WTC11 (cell line): ENCODE data around the gene TM7SF3.

Experiments used
- CTCF ChIP-seq: fragments of 200-600 bp; IDR thresholded peaks from 2 replicates; pipeline ENCODE4 v1.8.0; 2022; ENCODE audit warnings: antibody characterized with exemption
- E2F5 ChIP-seq: sonication (generic); formaldehyde crosslinking; IDR thresholded peaks from 2 replicates; pipeline ENCODE4 v1.8.1; 2022; ENCODE audit warnings: mild to moderate bottlenecking, moderate library complexity, missing genetic modification reagents
- GTF2I ChIP-seq: fragments of 250-450 bp; sonication (Bioruptor Pico); conservative IDR thresholded peaks from 2 replicates; pipeline ENCODE4 v1.4.0; 2021; ENCODE audit warnings: mild to moderate bottlenecking
- IRF2 ChIP-seq: sonication (generic); formaldehyde crosslinking; IDR thresholded peaks from 2 replicates; pipeline ENCODE4 v1.8.0; 2022; ENCODE audit warnings: low read depth, missing genetic modification reagents, borderline replicate concordance
- TF ChIP-seq, protein P1 (sequence below): sonication (generic); formaldehyde crosslinking; IDR thresholded peaks from 2 replicates; pipeline ENCODE4 v1.8.0; 2022; ENCODE audit warnings: missing genetic modification reagents

- TF ChIP-seq E2F5 (no peak), CTCF (no peak), GTF2I (CRISPR knock-in tag) (no peak), IRF2 (CRISPR knock-in tag) (no peak)
- TF ChIP-seq, protein P1, sequence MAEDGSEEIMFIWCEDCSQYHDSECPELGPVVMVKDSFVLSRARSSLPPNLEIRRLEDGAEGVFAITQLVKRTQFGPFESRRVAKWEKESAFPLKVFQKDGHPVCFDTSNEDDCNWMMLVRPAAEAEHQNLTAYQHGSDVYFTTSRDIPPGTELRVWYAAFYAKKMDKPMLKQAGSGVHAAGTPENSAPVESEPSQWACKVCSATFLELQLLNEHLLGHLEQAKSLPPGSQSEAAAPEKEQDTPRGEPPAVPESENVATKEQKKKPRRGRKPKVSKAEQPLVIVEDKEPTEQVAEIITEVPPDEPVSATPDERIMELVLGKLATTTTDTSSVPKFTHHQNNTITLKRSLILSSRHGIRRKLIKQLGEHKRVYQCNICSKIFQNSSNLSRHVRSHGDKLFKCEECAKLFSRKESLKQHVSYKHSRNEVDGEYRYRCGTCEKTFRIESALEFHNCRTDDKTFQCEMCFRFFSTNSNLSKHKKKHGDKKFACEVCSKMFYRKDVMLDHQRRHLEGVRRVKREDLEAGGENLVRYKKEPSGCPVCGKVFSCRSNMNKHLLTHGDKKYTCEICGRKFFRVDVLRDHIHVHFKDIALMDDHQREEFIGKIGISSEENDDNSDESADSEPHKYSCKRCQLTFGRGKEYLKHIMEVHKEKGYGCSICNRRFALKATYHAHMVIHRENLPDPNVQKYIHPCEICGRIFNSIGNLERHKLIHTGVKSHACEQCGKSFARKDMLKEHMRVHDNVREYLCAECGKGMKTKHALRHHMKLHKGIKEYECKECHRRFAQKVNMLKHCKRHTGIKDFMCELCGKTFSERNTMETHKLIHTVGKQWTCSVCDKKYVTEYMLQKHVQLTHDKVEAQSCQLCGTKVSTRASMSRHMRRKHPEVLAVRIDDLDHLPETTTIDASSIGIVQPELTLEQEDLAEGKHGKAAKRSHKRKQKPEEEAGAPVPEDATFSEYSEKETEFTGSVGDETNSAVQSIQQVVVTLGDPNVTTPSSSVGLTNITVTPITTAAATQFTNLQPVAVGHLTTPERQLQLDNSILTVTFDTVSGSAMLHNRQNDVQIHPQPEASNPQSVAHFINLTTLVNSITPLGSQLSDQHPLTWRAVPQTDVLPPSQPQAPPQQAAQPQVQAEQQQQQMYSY, result no peak
Observed at GRCh38 chr12:26978801-26979200, 35.4 kb downstream of the TM7SF3 start.
